ENCODE measurements around the gene WEE2. TPM values are rescaled to one million over a fixed set of nuclear protein-coding genes. Genes with fewer than 3 reads are reported as not detected.

The WEE2 gene
- total RNA-seq (under 1 TPM in 2 of 5 experiments, not detected in 3; 0.11 to 0.15 TPM), polyA plus RNA-seq (not detected), total RNA-seq (not detected)

DNA sequence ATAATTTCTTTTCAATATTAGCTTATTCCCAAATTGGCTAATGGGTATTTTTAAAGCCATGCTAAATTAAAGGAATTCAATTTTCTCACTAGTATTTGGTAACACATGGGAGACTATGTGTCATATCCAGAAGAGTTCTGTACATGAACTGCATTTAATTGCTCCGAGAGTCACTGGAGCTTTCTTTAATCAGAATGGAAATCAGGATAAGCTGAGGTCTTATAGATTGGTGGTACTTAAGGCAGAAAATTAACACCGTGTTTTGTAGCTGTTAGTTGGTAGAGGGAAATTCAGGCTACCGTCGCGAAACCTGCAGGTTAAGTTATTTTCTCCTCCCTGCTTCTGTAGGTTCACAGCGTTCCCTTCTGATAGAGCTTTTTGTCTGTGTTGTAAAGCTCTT, at the start of gene WEE2:
Gene WEE2 (plus strand): TSS at position 3 of the 400 bp plus-strand sequence. CDS start 406 bp downstream, outside the sequence.
- Histone ChIP-seq H3K27ac (ENCODE audit: low read depth, low read length) (no peak within 1 kb of the TSS), H3K36me3 (ENCODE audit: control insufficient read depth in 2 of 3, insufficient read depth in 3 of 3, low read length in 3 of 3) (no peaks in the 10 kb centered on the region), H3K27me3 (ENCODE audit: control insufficient read depth in 2 of 2, insufficient read depth in 2 of 2, low read length in 2 of 2) (no peaks in the 10 kb centered on the region), H3K4me3 (ENCODE audit: low read length) (no peak within 1 kb of the TSS), H3K4me1 (ENCODE audit: control insufficient read depth in 2 of 2, insufficient read depth in 2 of 2, low read length in 2 of 2) (no peaks in the 10 kb centered on the region), H3K9me3 (ENCODE audit: control insufficient read depth in 2 of 3, low read length in 3 of 3) (no peaks in the 10 kb centered on the region)
- Mint-ChIP-seq H3K9me3 (peaks cover 0 to 2% (median 0%) of the 10 kb centered on the region in 11 donors), H3K4me1 (peaks cover 0 to 9% (median 0%) of the 10 kb centered on the region in 7 donors), H3K4me3 (no peak within 1 kb of the TSS), H3K36me3 (peaks cover 0 to 15% (median 4%) of the 10 kb centered on the region in 5 donors), H3K27ac (peak within 1 kb of the TSS in 1 of 9 donors; percentile 47), H3K27me3 (peaks cover 0 to 11% (median 0%) of the 10 kb centered on the region in 5 donors)
- intact Hi-C loops (cut with micrococcal nuclease): no loop called here
- ChIA-PET POLR2A (interaction anchor here (2.2 kb wide), 1 partner anchor 30 kb away, joined by 8 read pairs; the partner anchor contains the start of gene SSBP1), CTCF (interaction anchor here (0.6 to 1.1 kb wide), 3 partner anchors 55 to 1207 kb away, joined by 3 read pairs; no protein-coding TSS in a partner anchor)
- DNase-seq: no peak
- no peak for ATAC-seq

DNA sequence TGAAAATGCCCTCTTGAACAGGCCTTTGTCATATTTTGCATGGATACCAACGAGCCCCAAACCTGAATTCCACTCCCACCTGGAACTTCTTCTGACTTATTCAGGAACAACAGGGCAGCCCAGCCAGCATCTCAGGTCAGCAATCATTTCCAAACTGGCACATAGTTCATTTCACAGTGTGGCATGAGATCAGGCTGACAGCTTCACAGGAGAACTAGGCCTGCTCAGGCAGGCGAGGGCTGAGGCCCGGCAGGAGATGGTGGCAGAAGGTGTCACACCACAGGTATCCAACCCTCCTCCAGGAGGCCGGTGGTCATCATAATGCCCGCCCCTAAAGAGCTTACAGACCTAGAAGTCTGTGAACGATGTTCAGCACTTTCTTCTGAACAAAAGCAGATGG, 48.7 kb upstream of the WEE2 start:
- Histone ChIP-seq H3K27me3 (ENCODE audit: control insufficient read depth in 2 of 2, insufficient read depth in 2 of 2, low read length in 2 of 2) (no peaks in the 10 kb centered on the region), H3K27ac (ENCODE audit: low read depth, low read length) (no peak overlapping the region), H3K4me1 (ENCODE audit: control insufficient read depth in 2 of 2, insufficient read depth in 2 of 2, low read length in 2 of 2) (no peaks in the 10 kb centered on the region), H3K36me3 (ENCODE audit: control insufficient read depth in 2 of 3, insufficient read depth in 3 of 3, low read length in 3 of 3) (peaks cover 0 to 49% (median 6%) of the 10 kb centered on the region in 3 experiments), H3K9me3 (ENCODE audit: control insufficient read depth in 2 of 3, low read length in 3 of 3) (no peaks in the 10 kb centered on the region), H3K4me3 (ENCODE audit: low read length) (no peak overlapping the region)
- no peak for ATAC-seq
- no peaks in the 10 kb centered on the region for H3K27me3 Mint-ChIP-seq
- H3K4me3 Mint-ChIP-seq: no peak overlapping the region
- H3K9me3 Mint-ChIP-seq: no peaks in the 10 kb centered on the region
- intact Hi-C loops (cut with micrococcal nuclease): no loop called here
- ChIA-PET POLR2A (interaction anchor here (0.7 kb wide), 1 partner anchor 9 kb away, joined by 3 read pairs; no protein-coding TSS in a partner anchor), CTCF (no interaction called here)
- peaks cover 3 to 32% (median 5%) of the 10 kb centered on the region in 7 donors for H3K4me1 Mint-ChIP-seq
- DNase-seq: no peak
- peaks cover 0 to 30% (median 0%) of the 10 kb centered on the region in 5 donors for H3K36me3 Mint-ChIP-seq
- peak overlapping the region in 6 of 9 donors; percentile 44 to 66 (median 56) for H3K27ac Mint-ChIP-seq

DNA sequence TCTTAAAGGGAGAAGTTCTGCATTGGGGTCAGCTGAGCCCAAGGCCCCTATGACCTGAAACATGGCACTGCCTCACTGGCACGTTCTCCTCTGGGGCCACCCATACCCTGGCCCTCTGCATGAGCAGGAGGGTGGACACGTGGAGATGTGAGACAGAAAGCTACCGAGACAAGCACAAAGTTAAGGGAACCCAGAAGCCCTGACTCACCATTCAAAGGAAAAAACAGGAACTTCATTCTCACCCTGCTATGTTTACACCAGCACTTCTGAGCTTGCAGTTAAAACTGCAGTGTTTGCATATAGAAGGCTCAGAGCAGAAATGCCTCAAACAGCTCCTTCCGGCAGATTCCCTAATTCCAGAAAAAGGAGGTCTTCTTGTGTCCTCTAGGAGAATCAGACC, 47.9 kb upstream of the WEE2 start:
- H3K9me3 Mint-ChIP-seq: no peaks in the 10 kb centered on the region
- H3K4me3 Mint-ChIP-seq: no peak overlapping the region
- no peaks in the 10 kb centered on the region for H3K27me3 ChIP-seq (ENCODE audit: control insufficient read depth in 2 of 2, insufficient read depth in 2 of 2, low read length in 2 of 2)
- intact Hi-C loops (cut with micrococcal nuclease): no loop called here
- H3K27me3 Mint-ChIP-seq: no peaks in the 10 kb centered on the region
- H3K27ac Mint-ChIP-seq: peak overlapping the region in 8 of 9 donors; percentile 1 to 57 (median 48)
- ChIA-PET POLR2A (interaction anchor here (0.7 kb wide), 1 partner anchor 8 kb away, joined by 3 read pairs; no protein-coding TSS in a partner anchor), CTCF (interaction anchor here (1.0 kb wide), 1 partner anchor 78 kb away, joined by 3 read pairs; the partner anchor contains the start of gene SSBP1)
- no peaks in the 10 kb centered on the region for H3K9me3 ChIP-seq (ENCODE audit: control insufficient read depth in 2 of 3, low read length in 3 of 3)
- no peak overlapping the region for H3K27ac ChIP-seq (ENCODE audit: low read depth, low read length)
- H3K36me3 Mint-ChIP-seq: peaks cover 0 to 31% (median 0%) of the 10 kb centered on the region in 5 donors
- H3K4me1 Mint-ChIP-seq: peaks cover 0 to 28% (median under 1%) of the 10 kb centered on the region in 7 donors
- H3K36me3 ChIP-seq (ENCODE audit: control insufficient read depth in 2 of 3, insufficient read depth in 3 of 3, low read length in 3 of 3): peaks cover 0 to 57% (median 6%) of the 10 kb centered on the region in 3 experiments
- H3K4me1 ChIP-seq (ENCODE audit: control insufficient read depth in 2 of 2, insufficient read depth in 2 of 2, low read length in 2 of 2): no peaks in the 10 kb centered on the region
- DNase-seq (no peak), ATAC-seq (peak; percentile 85)
- H3K4me3 ChIP-seq (ENCODE audit: low read length): no peak overlapping the region

DNA sequence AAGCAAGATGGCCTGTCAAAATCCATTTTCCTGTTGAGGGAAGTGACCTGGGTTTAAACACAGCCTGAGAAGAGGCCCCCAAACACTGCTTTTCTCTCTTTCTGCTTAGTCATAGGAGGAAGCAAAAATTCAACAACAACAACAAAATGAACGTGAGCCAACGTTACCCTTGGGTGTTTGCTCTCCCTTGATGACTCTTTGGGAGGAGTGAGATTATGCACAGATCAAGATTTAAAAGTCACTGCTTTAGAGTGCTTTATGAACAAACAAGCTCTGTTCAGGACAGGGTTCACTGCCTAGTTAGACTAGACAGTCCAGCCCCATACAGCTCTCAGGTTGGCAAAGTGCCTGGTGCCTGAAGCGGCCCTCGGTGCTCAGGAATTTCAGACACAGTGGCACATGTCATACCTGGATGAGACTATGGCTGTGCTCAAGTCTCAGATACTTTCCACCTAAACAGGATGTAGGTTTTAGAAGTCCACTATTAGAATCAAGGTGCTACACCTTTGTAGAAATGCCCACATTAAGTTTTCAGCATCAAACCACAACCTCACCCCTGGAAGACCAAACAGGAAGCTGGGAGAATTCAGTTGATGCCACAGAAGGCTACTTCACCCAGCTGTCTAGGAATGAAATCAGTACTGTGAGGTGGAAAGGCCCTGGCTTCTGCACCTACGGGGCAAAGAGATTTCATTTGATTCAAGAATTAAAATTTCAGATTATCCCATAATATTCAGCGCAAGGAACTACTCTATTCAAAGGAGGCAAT, 44.9 kb upstream of the WEE2 start:
- peak; percentile 30 for ATAC-seq
- ChIA-PET CTCF (interaction anchor here (0.6 to 0.9 kb wide), 2 partner anchors 9 to 106 kb away, joined by 3 read pairs; no protein-coding TSS in a partner anchor), POLR2A (no interaction called here)
- peaks cover 0 to 28% (median 4%) of the 10 kb centered on the region in 7 donors for H3K4me1 Mint-ChIP-seq
- H3K36me3 Mint-ChIP-seq: peaks cover 6 to 35% (median 8%) of the 10 kb centered on the region in 5 donors
- peak overlapping the region in 1 of 10 donors; percentile 8 for H3K4me3 Mint-ChIP-seq
- no peaks in the 10 kb centered on the region for H3K27me3 Mint-ChIP-seq
- Histone ChIP-seq H3K27me3 (ENCODE audit: control insufficient read depth in 2 of 2, insufficient read depth in 2 of 2, low read length in 2 of 2) (no peaks in the 10 kb centered on the region), H3K36me3 (ENCODE audit: control insufficient read depth in 2 of 3, insufficient read depth in 3 of 3, low read length in 3 of 3) (peaks cover 0 to 69% (median 6%) of the 10 kb centered on the region in 3 experiments), H3K4me1 (ENCODE audit: control insufficient read depth in 2 of 2, insufficient read depth in 2 of 2, low read length in 2 of 2) (no peaks in the 10 kb centered on the region), H3K4me3 (ENCODE audit: low read length) (no peak overlapping the region), H3K9me3 (ENCODE audit: control insufficient read depth in 2 of 3, low read length in 3 of 3) (no peaks in the 10 kb centered on the region), H3K27ac (ENCODE audit: low read depth, low read length) (no peak overlapping the region)
- intact Hi-C loops (cut with micrococcal nuclease): no loop called here
- H3K9me3 Mint-ChIP-seq: no peaks in the 10 kb centered on the region
- H3K27ac Mint-ChIP-seq: peak overlapping the region; percentile 45 to 83 (median 68)
- DNase-seq: no peak

DNA sequence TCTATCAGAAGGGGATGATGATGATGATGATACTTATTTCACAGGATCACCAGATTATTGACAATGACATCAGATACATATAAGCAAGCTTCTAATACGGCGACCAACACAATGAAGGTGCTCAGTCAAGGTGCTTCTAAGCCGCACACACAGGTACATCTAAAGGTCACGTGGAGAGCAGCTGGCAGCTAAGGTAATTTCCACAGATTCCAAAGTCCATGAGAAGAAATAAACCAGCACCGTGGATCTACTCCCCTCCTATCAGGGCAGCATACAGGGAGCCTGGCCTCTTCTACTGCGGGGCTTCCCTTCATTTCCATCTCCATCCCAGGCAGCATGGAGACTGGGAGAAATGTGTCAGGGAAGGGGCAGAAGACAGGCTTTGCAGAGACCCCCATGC, 43.7 kb upstream of the WEE2 start:
- CTCF ChIA-PET: interaction anchor here (1.6 kb wide), 1 partner anchor 10 kb away, joined by 6 read pairs; no protein-coding TSS in a partner anchor
- POLR2A ChIA-PET: no interaction called here
- intact Hi-C loops (cut with micrococcal nuclease): no loop called here
- H3K4me3 ChIP-seq (ENCODE audit: low read length): no peak overlapping the region
- H3K9me3 ChIP-seq (ENCODE audit: control insufficient read depth in 2 of 3, low read length in 3 of 3): no peaks in the 10 kb centered on the region
- H3K27ac ChIP-seq (ENCODE audit: low read depth, low read length): no peak overlapping the region
- Mint-ChIP-seq H3K9me3 (no peaks in the 10 kb centered on the region), H3K27me3 (no peaks in the 10 kb centered on the region), H3K27ac (peak overlapping the region in 5 of 9 donors; percentile 26 to 80 (median 34)), H3K4me3 (no peak overlapping the region), H3K4me1 (peaks cover 0 to 30% (median 7%) of the 10 kb centered on the region in 7 donors), H3K36me3 (peaks cover 8 to 39% (median 11%) of the 10 kb centered on the region in 5 donors)
- peaks cover 0 to 60% (median 6%) of the 10 kb centered on the region in 3 experiments for H3K36me3 ChIP-seq (ENCODE audit: control insufficient read depth in 2 of 3, insufficient read depth in 3 of 3, low read length in 3 of 3)
- ATAC-seq (no peak), DNase-seq (no peak)
- no peaks in the 10 kb centered on the region for H3K27me3 ChIP-seq (ENCODE audit: control insufficient read depth in 2 of 2, insufficient read depth in 2 of 2, low read length in 2 of 2)
- no peaks in the 10 kb centered on the region for H3K4me1 ChIP-seq (ENCODE audit: control insufficient read depth in 2 of 2, insufficient read depth in 2 of 2, low read length in 2 of 2)

DNA sequence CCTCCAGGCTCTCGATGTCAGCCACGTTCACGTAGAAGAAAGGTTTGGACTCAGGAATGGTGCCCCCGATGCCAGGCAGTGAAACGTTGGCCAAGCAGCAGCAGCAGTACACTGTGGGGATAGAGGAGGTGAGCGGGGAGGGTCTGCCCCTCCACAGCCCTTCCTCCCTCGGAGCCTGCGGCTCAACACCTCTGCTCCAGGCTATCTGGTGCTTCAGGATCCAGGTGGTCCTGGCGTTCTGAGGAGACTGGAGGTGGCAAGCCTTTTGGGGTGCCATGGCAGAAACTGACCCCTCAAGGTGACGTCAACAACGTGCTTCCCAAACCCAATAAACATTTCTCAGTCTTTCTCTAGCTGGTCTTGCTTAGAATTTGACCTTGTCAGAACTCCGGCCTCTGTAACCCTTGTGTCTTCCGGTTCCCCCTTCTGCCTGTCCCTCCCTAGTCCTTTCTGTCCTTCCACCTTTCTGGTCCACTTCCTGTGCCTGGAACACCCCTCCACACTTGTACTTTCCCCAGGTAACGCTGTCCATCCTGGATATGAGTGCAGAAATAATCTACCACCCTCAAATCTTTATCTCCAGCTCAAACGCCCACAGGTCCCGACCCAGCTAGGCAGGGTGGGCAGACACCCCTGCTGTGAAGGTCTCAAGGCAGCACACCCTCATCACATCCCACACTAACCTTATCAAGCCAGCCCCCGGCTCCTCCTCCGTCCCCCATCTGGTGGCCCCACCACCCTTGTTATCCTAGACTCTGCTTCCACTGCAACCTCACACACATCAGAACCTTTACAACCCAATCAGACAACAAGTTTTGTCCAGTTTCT, 42.7 kb upstream of the WEE2 start:
- intact Hi-C loops (cut with micrococcal nuclease): no loop called here

More for the DNA sequence above, 42.7 kb upstream of the WEE2 start:
- no peaks in the 10 kb centered on the region for H3K27me3 ChIP-seq (ENCODE audit: control insufficient read depth in 2 of 2, insufficient read depth in 2 of 2, low read length in 2 of 2)
- H3K9me3 ChIP-seq (ENCODE audit: control insufficient read depth in 2 of 3, low read length in 3 of 3): no peaks in the 10 kb centered on the region
- ChIA-PET CTCF (interaction anchor here (1.6 kb wide), 1 partner anchor 11 kb away, joined by 6 read pairs; no protein-coding TSS in a partner anchor), POLR2A (interaction anchor here (0.6 kb wide), 1 partner anchor 31 kb away, joined by 4 read pairs; no protein-coding TSS in a partner anchor)
- H3K4me3 ChIP-seq (ENCODE audit: low read length): no peak overlapping the region
- H3K4me1 Mint-ChIP-seq: peaks cover 0 to 24% (median 7%) of the 10 kb centered on the region in 7 donors
- H3K36me3 ChIP-seq (ENCODE audit: control insufficient read depth in 2 of 3, insufficient read depth in 3 of 3, low read length in 3 of 3): peaks cover 0 to 58% (median 0%) of the 10 kb centered on the region in 3 experiments
- H3K4me1 ChIP-seq (ENCODE audit: control insufficient read depth in 2 of 2, insufficient read depth in 2 of 2, low read length in 2 of 2): no peaks in the 10 kb centered on the region
- peak overlapping the region in 7 of 9 donors; percentile 5 to 93 (median 24) for H3K27ac Mint-ChIP-seq
- peaks cover 8 to 42% (median 14%) of the 10 kb centered on the region in 5 donors for H3K36me3 Mint-ChIP-seq
- ATAC-seq (no peak), DNase-seq (no peak)
- no peak overlapping the region for H3K4me3 Mint-ChIP-seq
- no peaks in the 10 kb centered on the region for H3K27me3 Mint-ChIP-seq
- no peaks in the 10 kb centered on the region for H3K9me3 Mint-ChIP-seq
- no peak overlapping the region for H3K27ac ChIP-seq (ENCODE audit: low read depth, low read length)
